Cardiac muscle cell (in vitro differentiated cells and primary cell): ENCODE results near the gene GSTP1. TPM values are rescaled to one million over a fixed set of nuclear protein-coding genes. Genes with fewer than 3 reads are reported as not detected.
"Not testable (repeated sequence)": the region's sequence is repeated elsewhere in the genome, so short reads cannot be mapped to it uniquely, and the experiment has no call there.

ENCODE experiments used
- DNase-seq, 2 donors: peaks; one replicate each; pipeline versions ENCODE4 v3.0.0 to v3.0.0-alpha.2; 2010 to 2017; ENCODE audit warnings: low read depth in 1 of 2, low spot score in 1 of 2
- H3K27ac ChIP-seq: fragments of 200-600 bp; sonication (generic); 2 replicates; pipeline ENCODE4 v1.5.1; 2016
- H3K27me3 ChIP-seq: fragments of 200-600 bp; sonication (generic); 2 replicates; pipeline ENCODE4 v1.6.0; 2016; ENCODE audit warnings: control low read depth
- H3K36me3 ChIP-seq: fragments of 200-600 bp; sonication (generic); 2 replicates; pipeline ENCODE4 v1.5.1; 2016; ENCODE audit warnings: control low read depth
- H3K4me1 ChIP-seq: fragments of 200-600 bp; sonication (generic); 2 replicates; pipeline ENCODE4 v1.8.1; 2017; ENCODE audit warnings: low read depth, mild to moderate bottlenecking, mixed run types
- H3K4me3 ChIP-seq: fragments of 200-600 bp; sonication (generic); 2 replicates; pipeline ENCODE4 v1.5.1; 2016; ENCODE audit warnings: mild to moderate bottlenecking
- H3K9me3 ChIP-seq: fragments of 200-600 bp; sonication (generic); 2 replicates; pipeline ENCODE4 v1.5.1; 2017; ENCODE audit warnings: low read depth, mild to moderate bottlenecking, control low read depth
- polyA plus RNA-seq: library from polyadenylated mRNA; unstranded; fragments of >200 nt; fragmentation: Nextera tagmentation; extraction: Ambion mirVana; gene quantifications from 2 replicates; pipeline ENCODE4 v1.2.1, GENCODE V29; 2016
- total RNA-seq: library from RNA; depleted of rRNA; stranded (reverse); fragments of >200 nt; gene quantifications from 2 replicates; pipeline ENCODE4 v1.2.3, GENCODE V29; 2016
- TF ChIP-seq, protein P1 (sequence below): IDR thresholded peaks from 2 replicates; pipeline ENCODE4 v1.5.1; 2012; ENCODE audit warnings: low read depth, mild to moderate bottlenecking, low read length

GSTP1 gene
- total and polyA plus RNA-seq, 2 experiments from 2014 or later = 957 to 1,052 TPM

- H3K27me3 ChIP-seq, H3K4me1 ChIP-seq, H3K27ac ChIP-seq, H3K9me3 ChIP-seq, H3K36me3 ChIP-seq, DNase-seq: not testable (repeated sequence)
- peak overlapping the region; percentile 63 for H3K4me3 ChIP-seq
Observed at GRCh38 chr11:67621928-67622327, 38.3 kb downstream of the GSTP1 start.

DNA sequence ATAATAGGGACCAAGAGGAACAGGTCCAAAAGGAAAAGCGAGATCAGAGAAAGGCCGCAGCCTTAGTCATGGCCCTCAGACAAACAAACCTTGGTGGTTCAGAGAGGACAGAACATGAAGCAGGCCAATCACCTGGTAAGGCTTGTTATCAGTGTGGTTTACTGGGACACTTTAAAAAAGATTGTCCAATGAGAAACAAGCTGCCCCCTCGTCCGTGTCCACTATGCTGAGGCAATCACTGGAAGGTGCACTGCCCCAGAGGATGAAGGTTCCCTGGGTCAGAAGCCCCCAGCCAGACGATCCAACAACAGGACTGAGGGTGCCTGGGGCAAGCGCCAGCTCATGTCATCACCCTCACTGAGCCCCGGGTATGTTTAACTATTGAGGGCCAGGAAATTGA is 39.3 kb downstream of the GSTP1 start:
- not testable (repeated sequence) for H3K9me3 ChIP-seq, H3K4me3 ChIP-seq, DNase-seq, H3K27ac ChIP-seq, H3K4me1 ChIP-seq, H3K36me3 ChIP-seq, H3K27me3 ChIP-seq

- not testable (repeated sequence) for H3K4me1 ChIP-seq, H3K27ac ChIP-seq, H3K27me3 ChIP-seq, H3K36me3 ChIP-seq, H3K4me3 ChIP-seq, H3K9me3 ChIP-seq, DNase-seq
Observed at GRCh38 chr11:67623795-67624194, 40.2 kb downstream of the GSTP1 start.

- not testable (repeated sequence) for H3K9me3 ChIP-seq, H3K36me3 ChIP-seq, H3K4me3 ChIP-seq, H3K27me3 ChIP-seq, DNase-seq, H3K27ac ChIP-seq
- peaks cover 14% of the 10 kb centered on the region for H3K4me1 ChIP-seq
Observed at GRCh38 chr11:67626131-67626833, 42.7 kb downstream of the GSTP1 start.

GRCh38 chr11:67626970-67627369 is 43.4 kb downstream of the GSTP1 start:
- no peaks in the 10 kb centered on the region for H3K27me3 ChIP-seq
- DNase-seq = no peak
- TF ChIP-seq, protein P1, sequence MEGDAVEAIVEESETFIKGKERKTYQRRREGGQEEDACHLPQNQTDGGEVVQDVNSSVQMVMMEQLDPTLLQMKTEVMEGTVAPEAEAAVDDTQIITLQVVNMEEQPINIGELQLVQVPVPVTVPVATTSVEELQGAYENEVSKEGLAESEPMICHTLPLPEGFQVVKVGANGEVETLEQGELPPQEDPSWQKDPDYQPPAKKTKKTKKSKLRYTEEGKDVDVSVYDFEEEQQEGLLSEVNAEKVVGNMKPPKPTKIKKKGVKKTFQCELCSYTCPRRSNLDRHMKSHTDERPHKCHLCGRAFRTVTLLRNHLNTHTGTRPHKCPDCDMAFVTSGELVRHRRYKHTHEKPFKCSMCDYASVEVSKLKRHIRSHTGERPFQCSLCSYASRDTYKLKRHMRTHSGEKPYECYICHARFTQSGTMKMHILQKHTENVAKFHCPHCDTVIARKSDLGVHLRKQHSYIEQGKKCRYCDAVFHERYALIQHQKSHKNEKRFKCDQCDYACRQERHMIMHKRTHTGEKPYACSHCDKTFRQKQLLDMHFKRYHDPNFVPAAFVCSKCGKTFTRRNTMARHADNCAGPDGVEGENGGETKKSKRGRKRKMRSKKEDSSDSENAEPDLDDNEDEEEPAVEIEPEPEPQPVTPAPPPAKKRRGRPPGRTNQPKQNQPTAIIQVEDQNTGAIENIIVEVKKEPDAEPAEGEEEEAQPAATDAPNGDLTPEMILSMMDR = no peak

DNA sequence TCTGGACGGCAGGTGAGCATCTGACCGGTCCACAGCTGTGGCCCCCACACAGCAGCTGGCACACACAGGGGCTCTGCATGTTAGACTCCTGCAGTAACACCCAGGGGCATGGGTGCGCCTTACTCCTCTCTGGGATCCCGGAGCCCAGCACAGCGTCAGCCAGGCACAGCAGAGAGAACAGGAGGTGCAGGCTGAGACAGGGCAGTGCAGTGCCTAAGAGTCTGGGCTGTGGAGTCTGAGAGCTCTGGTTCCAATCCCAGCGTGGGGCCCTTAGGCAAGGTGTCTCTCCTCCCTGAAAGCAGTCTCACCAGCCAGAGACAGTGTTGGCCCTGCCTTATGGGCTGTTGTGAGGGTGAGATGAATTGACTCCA is 43.8 kb downstream of the GSTP1 start:
- Histone ChIP-seq H3K36me3 (peaks cover 6% of the 10 kb centered on the region), H3K4me1 (peaks cover 14% of the 10 kb centered on the region), H3K27me3 (no peaks in the 10 kb centered on the region), H3K27ac (peak overlapping the region; percentile 74), H3K4me3 (no peak overlapping the region), H3K9me3 (no peaks in the 10 kb centered on the region)
- DNase-seq = no peak
- TF ChIP-seq, protein P1 = no peak

More at GRCh38 chr11:67626970-67627369, 43.4 kb downstream of the GSTP1 start:
- Histone ChIP-seq H3K36me3 (peaks cover 6% of the 10 kb centered on the region), H3K4me3 (no peak overlapping the region), H3K9me3 (no peaks in the 10 kb centered on the region), H3K27ac (peak overlapping the region; percentile 74), H3K4me1 (peaks cover 14% of the 10 kb centered on the region)

DNA sequence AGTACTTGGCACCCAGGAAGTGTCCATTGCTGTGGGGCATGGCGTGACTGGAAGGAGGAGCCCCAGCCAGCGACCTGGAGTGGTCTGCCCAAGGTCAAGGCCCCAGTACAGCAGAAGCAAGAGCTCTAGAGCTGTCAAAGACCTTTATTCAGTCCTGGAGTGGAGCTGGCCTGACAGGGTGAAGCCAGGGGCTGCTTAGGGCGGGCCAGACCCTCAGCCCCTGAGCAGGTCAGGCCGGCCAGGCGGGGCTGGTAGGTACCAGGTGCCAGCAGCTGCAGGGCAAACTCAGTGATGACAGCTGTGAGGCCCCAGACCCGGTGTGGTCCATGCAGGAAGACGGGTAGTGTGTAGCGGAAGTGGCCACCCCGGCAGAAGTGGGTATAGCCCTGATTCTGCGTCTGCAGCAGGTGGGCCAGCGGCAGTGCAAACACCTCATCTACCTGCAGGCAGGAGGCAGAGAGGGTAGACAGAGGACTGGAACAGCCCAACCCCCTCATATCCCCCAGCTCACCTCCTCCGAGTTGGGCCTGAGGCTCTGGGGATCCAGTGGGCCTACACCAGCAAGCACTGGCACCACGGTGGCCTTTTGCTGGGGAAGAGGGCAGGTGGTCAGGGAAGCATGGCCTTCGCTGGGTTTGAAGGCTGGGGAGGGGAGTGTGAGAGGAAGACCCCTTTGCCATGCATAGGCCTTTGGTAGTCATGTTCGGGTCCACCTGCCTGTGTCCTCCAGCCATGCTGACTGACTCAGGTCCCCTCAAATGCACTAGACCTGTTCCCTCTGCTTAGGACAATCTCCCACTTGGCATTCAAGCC is 44.4 kb downstream of the GSTP1 start:
- H3K4me3 ChIP-seq = no peak overlapping the region
- no peaks in the 10 kb centered on the region for H3K27me3 ChIP-seq
- H3K4me1 ChIP-seq = peaks cover 14% of the 10 kb centered on the region
- peaks cover 6% of the 10 kb centered on the region for H3K36me3 ChIP-seq
- peak overlapping the region; percentile 74 for H3K27ac ChIP-seq
- no peak for DNase-seq
- TF ChIP-seq, protein P1 = no peak
- H3K9me3 ChIP-seq = no peaks in the 10 kb centered on the region
